Neural progenitor cell (in vitro differentiated cells): ENCODE results near the gene SCN2B. TPM values are rescaled to one million over a fixed set of nuclear protein-coding genes. Genes with fewer than 3 reads are reported as not detected.

ENCODE experiments used
- DNase-seq: peaks from one replicate; pipeline ENCODE4 v3.0.0-alpha.2; 2016; ENCODE audit warnings: low spot score
- H2AFZ ChIP-seq: fragments of 200-600 bp; sonication (generic); replicated peaks from 2 replicates; pipeline ENCODE4 v1.6.1; 2016; ENCODE audit warnings: antibody characterized with exemption
- H3F3A ChIP-seq: fragments of 200-600 bp; sonication (generic); 2 replicates; pipeline ENCODE4 v1.6.1; 2016; ENCODE audit warnings: antibody characterized with exemption, low read depth
- H3K27ac ChIP-seq: fragments of 200-600 bp; sonication (generic); 2 replicates; pipeline ENCODE4 v1.5.1; 2016; ENCODE audit warnings: mild to moderate bottlenecking
- H3K27me3 ChIP-seq: fragments of 200-600 bp; sonication (generic); 2 replicates; pipeline ENCODE4 v1.6.1; 2016; ENCODE audit warnings: mild to moderate bottlenecking, moderate library complexity
- H3K36me3 ChIP-seq: fragments of 200-600 bp; sonication (generic); 2 replicates; pipeline ENCODE4 v1.5.1; 2016
- H3K4me1 ChIP-seq: fragments of 200-600 bp; sonication (generic); 2 replicates; pipeline ENCODE4 v1.6.1; 2016; ENCODE audit warnings: mixed run types
- H3K4me2 ChIP-seq: fragments of 200-600 bp; sonication (generic); 2 replicates; pipeline ENCODE4 v1.6.1; 2016
- H3K4me3 ChIP-seq: fragments of 200-600 bp; sonication (generic); 2 replicates; pipeline ENCODE4 v1.5.1; 2016
- H3K79me2 ChIP-seq: fragments of 200-600 bp; sonication (generic); 2 replicates; pipeline ENCODE4 v1.6.1; 2016; ENCODE audit warnings: low read depth
- H3K9ac ChIP-seq: fragments of 200-600 bp; sonication (generic); 2 replicates; pipeline ENCODE4 v1.6.1; 2016
- H3K9me3 ChIP-seq: fragments of 200-600 bp; sonication (generic); 2 replicates; pipeline ENCODE4 v1.5.1; 2016; ENCODE audit warnings: low read depth
- H4K20me1 ChIP-seq: fragments of 200-600 bp; sonication (generic); 2 replicates; pipeline ENCODE4 v1.6.1; 2016; ENCODE audit warnings: low read depth
- H3K27ac Mint-ChIP-seq: 3 replicates; pipeline ENCODE4 v1.8.0; 2021; ENCODE audit warnings: mixed read lengths
- H3K27me3 Mint-ChIP-seq: 2 replicates; pipeline ENCODE4 v1.8.0; 2022; ENCODE audit warnings: low read depth, mild to moderate bottlenecking, inconsistent platforms, moderate library complexity, mixed read lengths; ENCODE audit not compliant: insufficient read depth
- H3K36me3 Mint-ChIP-seq: 3 replicates; pipeline ENCODE4 v1.8.0; 2021; ENCODE audit warnings: mixed read lengths
- H3K4me1 Mint-ChIP-seq: 3 replicates; pipeline ENCODE4 v1.8.0; 2021; ENCODE audit warnings: mixed read lengths
- H3K4me3 Mint-ChIP-seq: 3 replicates; pipeline ENCODE4 v1.8.0; 2021; ENCODE audit warnings: mild to moderate bottlenecking, moderate library complexity, mixed read lengths
- H3K9me3 Mint-ChIP-seq: 3 replicates; pipeline ENCODE4 v1.8.0; 2020; ENCODE audit warnings: mixed read lengths
- CTCF ChIP-seq: fragments of 200-600 bp; sonication (generic); IDR thresholded peaks from 2 replicates; pipeline ENCODE4 v1.5.1; 2017; ENCODE audit warnings: antibody characterized with exemption, mild to moderate bottlenecking
- EZH2 ChIP-seq: fragments of 200-600 bp; sonication (generic); IDR thresholded peaks from 2 replicates; pipeline ENCODE4 v1.6.1; 2017; ENCODE audit warnings: antibody characterized with exemption, mild to moderate bottlenecking, moderate library complexity
- EZH2phosphoT487 ChIP-seq: fragments of 200-600 bp; sonication (generic); IDR thresholded peaks from 2 replicates; pipeline ENCODE4 v1.6.1; 2017; ENCODE audit warnings: antibody characterized with exemption
- total RNA-seq: library from RNA; depleted of rRNA; stranded (reverse); fragments of >200 nt; gene quantifications from 2 replicates; pipeline ENCODE4 v1.2.3, GENCODE V29; 2015; ENCODE audit warnings: low replicate concordance

SCN2B gene
- total RNA-seq, 1 donor from 2014 or later = 0.15 TPM

DNA sequence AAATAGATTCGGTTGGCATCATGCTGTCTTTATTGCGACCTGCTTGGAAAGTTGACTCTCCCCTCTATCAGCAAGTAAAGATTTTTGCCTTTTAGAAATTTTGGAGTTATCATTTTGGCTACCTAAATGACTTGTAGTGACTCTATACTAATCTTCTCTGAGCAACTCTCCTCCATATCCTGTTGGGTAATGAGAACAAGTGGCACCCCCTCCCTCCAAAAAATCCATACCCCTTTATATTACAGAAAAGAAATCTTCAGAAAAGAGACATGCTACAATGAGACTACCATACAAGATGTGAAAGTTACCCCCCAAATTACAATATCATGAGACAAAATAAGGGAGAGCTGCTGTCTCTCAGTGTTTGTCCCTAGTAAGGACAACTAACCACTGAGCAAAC lies 47.1 kb upstream of the SCN2B start:
- no peak overlapping the region for H3K4me3 ChIP-seq
- H3K27me3 ChIP-seq = peaks cover 4% of the 10 kb centered on the region
- no peak overlapping the region for H2AFZ ChIP-seq
- H3K9me3 Mint-ChIP-seq = no peaks in the 10 kb centered on the region
- H3K4me3 Mint-ChIP-seq = no peak overlapping the region
- no peaks in the 10 kb centered on the region for H3K79me2 ChIP-seq
- H3K27ac ChIP-seq = no peak overlapping the region
- no peaks in the 10 kb centered on the region for H4K20me1 ChIP-seq
- H3K27ac Mint-ChIP-seq = no peak overlapping the region
- no peak overlapping the region for H3K4me2 ChIP-seq
- TF ChIP-seq CTCF = no peak
- TF ChIP-seq EZH2phosphoT487 = no peak
- no peak for TF ChIP-seq EZH2
- no peak overlapping the region for H3K9ac ChIP-seq
- peaks cover 2% of the 10 kb centered on the region for H3K27me3 Mint-ChIP-seq
- DNase-seq = no peak
- H3K4me1 Mint-ChIP-seq = no peaks in the 10 kb centered on the region
- H3K9me3 ChIP-seq = no peaks in the 10 kb centered on the region
- H3F3A ChIP-seq = no peaks in the 10 kb centered on the region
- no peaks in the 10 kb centered on the region for H3K36me3 Mint-ChIP-seq
- H3K36me3 ChIP-seq = no peaks in the 10 kb centered on the region
- H3K4me1 ChIP-seq = no peaks in the 10 kb centered on the region

- Histone ChIP-seq H3K36me3 (no peaks in the 10 kb centered on the region), H3K4me2 (no peak overlapping the region), H3K4me1 (no peaks in the 10 kb centered on the region), H3K79me2 (no peaks in the 10 kb centered on the region), H3K27ac (no peak overlapping the region), H3K27me3 (peaks cover 4% of the 10 kb centered on the region), H3K9me3 (no peaks in the 10 kb centered on the region), H2AFZ (no peak overlapping the region), H3F3A (no peaks in the 10 kb centered on the region), H3K9ac (no peak overlapping the region), H3K4me3 (no peak overlapping the region), H4K20me1 (no peaks in the 10 kb centered on the region)
- Mint-ChIP-seq H3K27me3 (peaks cover 2% of the 10 kb centered on the region), H3K9me3 (no peaks in the 10 kb centered on the region), H3K27ac (no peak overlapping the region), H3K4me3 (no peak overlapping the region), H3K36me3 (no peaks in the 10 kb centered on the region), H3K4me1 (no peaks in the 10 kb centered on the region)
- DNase-seq = no peak
- TF ChIP-seq EZH2phosphoT487 (no peak), CTCF (no peak), EZH2 (no peak)
Observed at GRCh38 chr11:118222437-118222836, 46.0 kb upstream of the SCN2B start.

DNA sequence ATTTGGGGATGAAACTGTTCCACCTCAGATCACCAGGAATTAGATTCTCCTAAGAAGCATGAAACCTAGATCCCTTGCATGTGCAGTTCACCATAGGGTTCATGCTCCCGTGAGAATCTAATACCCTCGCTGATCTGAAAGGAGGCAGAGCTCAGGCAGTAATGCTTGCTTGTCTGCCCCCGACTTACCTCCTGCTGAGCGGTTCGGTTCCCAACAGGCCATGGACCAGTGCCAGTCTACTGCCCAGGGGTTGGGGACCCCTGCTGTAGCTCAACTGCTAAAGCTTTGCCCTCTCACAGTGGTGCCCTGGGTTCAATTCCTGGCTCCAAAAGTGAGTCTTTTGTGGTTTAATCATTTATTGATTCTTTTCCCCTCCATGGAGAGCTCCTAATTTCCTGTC lies 45.0 kb upstream of the SCN2B start:
- Histone ChIP-seq H4K20me1 (no peaks in the 10 kb centered on the region), H3K4me1 (no peaks in the 10 kb centered on the region), H3K79me2 (no peaks in the 10 kb centered on the region), H3K27me3 (peaks cover 4% of the 10 kb centered on the region), H3K36me3 (no peaks in the 10 kb centered on the region), H3K9me3 (no peaks in the 10 kb centered on the region), H2AFZ (no peak overlapping the region), H3K9ac (no peak overlapping the region), H3K27ac (no peak overlapping the region), H3K4me2 (no peak overlapping the region), H3K4me3 (no peak overlapping the region), H3F3A (no peaks in the 10 kb centered on the region)
- peaks cover 2% of the 10 kb centered on the region for H3K27me3 Mint-ChIP-seq
- no peaks in the 10 kb centered on the region for H3K9me3 Mint-ChIP-seq
- no peaks in the 10 kb centered on the region for H3K36me3 Mint-ChIP-seq
- no peak for DNase-seq
- H3K4me1 Mint-ChIP-seq = no peaks in the 10 kb centered on the region
- H3K27ac Mint-ChIP-seq = no peak overlapping the region
- no peak for TF ChIP-seq EZH2
- no peak for TF ChIP-seq EZH2phosphoT487
- TF ChIP-seq CTCF = no peak
- no peak overlapping the region for H3K4me3 Mint-ChIP-seq

DNA sequence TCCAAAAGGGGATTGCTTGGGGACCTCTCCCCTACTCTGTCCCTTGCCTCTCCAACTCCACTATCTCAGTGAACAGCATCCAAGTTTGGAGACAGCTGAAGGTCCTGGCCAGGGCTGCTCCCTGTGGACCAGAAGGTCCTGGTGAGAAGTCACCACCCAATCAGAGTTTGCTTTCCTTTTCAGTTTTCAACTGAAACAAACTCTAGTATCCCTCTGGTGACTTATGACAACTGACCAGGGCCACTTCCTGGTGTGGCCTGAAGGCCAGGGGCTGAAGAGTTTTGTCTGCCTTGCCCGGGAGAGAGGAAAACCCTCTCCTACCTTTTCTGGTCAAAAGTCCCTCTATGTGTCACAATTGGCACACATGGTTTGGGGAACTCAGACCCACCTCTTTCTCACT lies 43.3 kb upstream of the SCN2B start:
- H3K9me3 Mint-ChIP-seq = no peaks in the 10 kb centered on the region
- H3K9me3 ChIP-seq = no peaks in the 10 kb centered on the region
- no peaks in the 10 kb centered on the region for H3K36me3 Mint-ChIP-seq
- no peak for TF ChIP-seq EZH2phosphoT487
- TF ChIP-seq CTCF = no peak
- TF ChIP-seq EZH2 = no peak
- no peaks in the 10 kb centered on the region for H3K27me3 ChIP-seq
- no peaks in the 10 kb centered on the region for H3K79me2 ChIP-seq
- no peaks in the 10 kb centered on the region for H4K20me1 ChIP-seq
- H2AFZ ChIP-seq = no peak overlapping the region
- peaks cover 2% of the 10 kb centered on the region for H3K27me3 Mint-ChIP-seq
- no peak overlapping the region for H3K27ac Mint-ChIP-seq
- no peak overlapping the region for H3K4me3 ChIP-seq
- H3K27ac ChIP-seq = no peak overlapping the region
- H3K4me2 ChIP-seq = no peak overlapping the region
- DNase-seq = no peak
- H3K4me1 Mint-ChIP-seq = no peaks in the 10 kb centered on the region
- H3K9ac ChIP-seq = no peak overlapping the region
- H3K36me3 ChIP-seq = no peaks in the 10 kb centered on the region
- H3F3A ChIP-seq = no peaks in the 10 kb centered on the region
- H3K4me1 ChIP-seq = no peaks in the 10 kb centered on the region
- H3K4me3 Mint-ChIP-seq = no peak overlapping the region
